Measurements from ENCODE around the gene CCN6. TPM values are rescaled to one million over a fixed set of nuclear protein-coding genes. Genes with fewer than 3 reads are reported as not detected.

Gene CCN6
- total RNA-seq, 1 donor from 2014 or later: not detected

DNA sequence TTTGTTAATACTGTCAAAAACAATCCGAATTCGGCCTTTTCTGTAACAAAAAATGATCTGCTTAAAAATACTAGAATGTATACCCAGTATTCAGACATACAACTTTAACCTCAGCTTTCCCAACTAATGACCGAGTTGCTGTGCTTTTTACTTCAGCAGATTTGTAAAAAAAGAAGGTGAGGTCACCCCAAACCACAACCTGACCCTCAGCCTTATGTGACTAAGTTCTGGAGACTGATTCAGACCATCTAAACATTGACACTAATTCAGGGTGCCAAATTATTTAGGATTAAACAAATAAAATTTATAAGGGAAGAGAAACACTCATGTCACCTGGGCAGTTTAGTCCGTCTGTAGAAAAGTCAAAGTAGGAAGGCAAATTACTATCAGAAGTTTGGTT lies 7.7 kb downstream of the CCN6 start:
- Mint-ChIP-seq H3K4me3 (ENCODE audit: unreplicated experiment) (no peak overlapping the region), H3K27ac (ENCODE audit: unreplicated experiment) (no peak overlapping the region), H3K9me3 (ENCODE audit: unreplicated experiment) (no peaks in the 10 kb centered on the region), H3K27me3 (ENCODE audit: unreplicated experiment) (no peaks in the 10 kb centered on the region), H3K4me1 (ENCODE audit: unreplicated experiment) (no peaks in the 10 kb centered on the region), H3K36me3 (ENCODE audit: unreplicated experiment) (no peaks in the 10 kb centered on the region)
- TF ChIP-seq, protein P1, sequence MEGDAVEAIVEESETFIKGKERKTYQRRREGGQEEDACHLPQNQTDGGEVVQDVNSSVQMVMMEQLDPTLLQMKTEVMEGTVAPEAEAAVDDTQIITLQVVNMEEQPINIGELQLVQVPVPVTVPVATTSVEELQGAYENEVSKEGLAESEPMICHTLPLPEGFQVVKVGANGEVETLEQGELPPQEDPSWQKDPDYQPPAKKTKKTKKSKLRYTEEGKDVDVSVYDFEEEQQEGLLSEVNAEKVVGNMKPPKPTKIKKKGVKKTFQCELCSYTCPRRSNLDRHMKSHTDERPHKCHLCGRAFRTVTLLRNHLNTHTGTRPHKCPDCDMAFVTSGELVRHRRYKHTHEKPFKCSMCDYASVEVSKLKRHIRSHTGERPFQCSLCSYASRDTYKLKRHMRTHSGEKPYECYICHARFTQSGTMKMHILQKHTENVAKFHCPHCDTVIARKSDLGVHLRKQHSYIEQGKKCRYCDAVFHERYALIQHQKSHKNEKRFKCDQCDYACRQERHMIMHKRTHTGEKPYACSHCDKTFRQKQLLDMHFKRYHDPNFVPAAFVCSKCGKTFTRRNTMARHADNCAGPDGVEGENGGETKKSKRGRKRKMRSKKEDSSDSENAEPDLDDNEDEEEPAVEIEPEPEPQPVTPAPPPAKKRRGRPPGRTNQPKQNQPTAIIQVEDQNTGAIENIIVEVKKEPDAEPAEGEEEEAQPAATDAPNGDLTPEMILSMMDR (IDR thresholded peaks at IDR 0.05): no peak
- no peak for DNase-seq (ENCODE audit: extremely low spot score, unreplicated experiment)

DNA sequence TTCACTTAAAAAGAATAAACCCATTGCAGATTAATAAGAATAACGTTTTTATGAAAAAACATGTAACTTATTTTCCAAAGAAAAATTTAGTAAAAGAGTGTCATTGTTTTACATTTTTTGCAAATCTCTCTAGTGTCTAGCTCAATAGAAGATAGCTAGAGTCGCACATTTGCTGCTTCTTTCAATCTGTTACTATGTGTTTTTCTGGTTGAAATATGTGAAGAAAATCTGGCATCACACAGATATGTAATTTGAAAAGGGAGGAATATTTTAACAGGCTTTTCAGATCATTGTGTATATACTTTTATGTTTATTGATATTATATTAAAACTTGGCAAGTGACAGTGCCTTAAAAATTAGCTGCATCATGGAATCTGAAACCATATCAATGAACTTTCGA lies 9.1 kb downstream of the CCN6 start:
- H3K9me3 Mint-ChIP-seq (ENCODE audit: unreplicated experiment): no peaks in the 10 kb centered on the region
- H3K4me3 Mint-ChIP-seq (ENCODE audit: unreplicated experiment): no peak overlapping the region
- H3K36me3 Mint-ChIP-seq (ENCODE audit: unreplicated experiment): no peaks in the 10 kb centered on the region
- DNase-seq (ENCODE audit: extremely low spot score, unreplicated experiment): no peak
- TF ChIP-seq, protein P1 (IDR thresholded peaks at IDR 0.05): no peak
- H3K27ac Mint-ChIP-seq (ENCODE audit: unreplicated experiment): no peak overlapping the region
- H3K27me3 Mint-ChIP-seq (ENCODE audit: unreplicated experiment): no peaks in the 10 kb centered on the region
- H3K4me1 Mint-ChIP-seq (ENCODE audit: unreplicated experiment): no peaks in the 10 kb centered on the region

DNA sequence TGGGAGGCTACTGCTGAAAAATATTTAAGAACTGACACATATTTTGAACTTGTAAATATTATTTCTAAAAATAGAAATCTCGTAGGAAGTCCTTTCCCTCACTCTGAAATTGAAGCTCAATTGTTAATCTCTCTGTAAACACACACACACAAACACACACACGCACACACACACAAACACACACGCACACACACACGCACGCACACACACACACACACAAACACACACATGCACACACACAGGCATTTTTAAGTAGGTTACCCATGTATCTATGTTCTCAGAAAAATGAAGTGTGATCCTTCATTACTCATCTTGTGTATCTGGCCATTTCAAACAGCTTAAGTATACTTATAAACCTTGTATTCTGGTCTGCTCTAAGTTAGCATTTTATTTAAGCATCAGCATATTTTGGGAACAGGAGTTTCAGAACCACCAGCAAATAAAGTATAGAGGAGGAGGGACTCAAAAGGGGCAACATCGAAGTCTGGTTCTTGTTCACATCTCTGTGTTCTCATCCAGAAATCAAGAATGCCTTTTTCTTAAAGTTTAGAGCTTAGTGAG lies 11.6 kb downstream of the CCN6 start:
- H3K27ac Mint-ChIP-seq (ENCODE audit: unreplicated experiment): no peak overlapping the region
- H3K27me3 Mint-ChIP-seq (ENCODE audit: unreplicated experiment): no peaks in the 10 kb centered on the region
- DNase-seq (ENCODE audit: extremely low spot score, unreplicated experiment): no peak
- no peak overlapping the region for H3K4me3 Mint-ChIP-seq (ENCODE audit: unreplicated experiment)
- H3K4me1 Mint-ChIP-seq (ENCODE audit: unreplicated experiment): no peaks in the 10 kb centered on the region
- H3K36me3 Mint-ChIP-seq (ENCODE audit: unreplicated experiment): peaks cover 7% of the 10 kb centered on the region
- no peaks in the 10 kb centered on the region for H3K9me3 Mint-ChIP-seq (ENCODE audit: unreplicated experiment)
- TF ChIP-seq, protein P1 (IDR thresholded peaks at IDR 0.05): no peak

DNA sequence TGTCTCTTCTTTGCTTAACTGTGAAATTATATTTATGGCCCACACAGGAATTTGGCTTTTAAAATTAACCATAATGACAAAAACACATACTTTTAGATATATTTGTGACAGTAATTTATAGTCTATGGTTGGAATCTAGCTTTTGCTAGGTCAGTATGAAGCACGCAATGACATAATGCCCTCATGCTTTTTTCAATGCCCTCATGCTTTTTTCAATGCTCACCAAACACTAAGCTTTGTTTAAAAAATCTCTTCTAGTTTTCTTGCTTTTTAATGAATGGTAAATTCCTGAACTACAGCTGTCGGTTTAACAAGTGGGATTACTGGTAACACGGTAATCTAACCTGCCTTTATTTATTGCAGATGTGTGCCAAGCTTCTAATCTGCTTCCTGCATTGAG lies 12.7 kb downstream of the CCN6 start:
- Mint-ChIP-seq H3K4me3 (ENCODE audit: unreplicated experiment) (no peak overlapping the region), H3K27ac (ENCODE audit: unreplicated experiment) (no peak overlapping the region), H3K36me3 (ENCODE audit: unreplicated experiment) (peaks cover 8% of the 10 kb centered on the region), H3K4me1 (ENCODE audit: unreplicated experiment) (no peaks in the 10 kb centered on the region), H3K9me3 (ENCODE audit: unreplicated experiment) (no peaks in the 10 kb centered on the region), H3K27me3 (ENCODE audit: unreplicated experiment) (no peaks in the 10 kb centered on the region)
- DNase-seq (ENCODE audit: extremely low spot score, unreplicated experiment): no peak
- TF ChIP-seq, protein P1 (IDR thresholded peaks at IDR 0.05): no peak

DNA sequence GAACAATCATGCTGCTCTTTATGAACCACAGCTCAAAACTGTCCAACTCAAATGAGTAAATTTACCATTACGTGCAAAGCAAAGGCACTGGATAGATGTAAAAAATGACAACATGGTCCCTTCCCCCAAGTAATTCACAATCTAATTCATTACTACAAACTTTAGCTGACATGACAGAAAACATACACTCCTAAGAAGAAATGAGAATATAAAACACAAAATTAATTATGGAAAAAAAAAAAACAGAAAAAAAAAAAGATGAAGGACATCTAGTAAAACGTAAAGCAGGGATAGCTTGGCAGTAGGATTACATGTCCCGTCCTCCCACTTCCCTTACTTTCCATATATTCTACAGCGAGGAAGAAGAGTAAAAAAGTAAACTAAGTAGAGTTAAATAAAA lies 27.7 kb downstream of the CCN6 start:
- Mint-ChIP-seq H3K36me3 (ENCODE audit: unreplicated experiment) (peaks cover 37% of the 10 kb centered on the region), H3K4me1 (ENCODE audit: unreplicated experiment) (peaks cover 4% of the 10 kb centered on the region), H3K9me3 (ENCODE audit: unreplicated experiment) (no peaks in the 10 kb centered on the region), H3K27me3 (ENCODE audit: unreplicated experiment) (no peaks in the 10 kb centered on the region), H3K4me3 (ENCODE audit: unreplicated experiment) (no peak overlapping the region), H3K27ac (ENCODE audit: unreplicated experiment) (no peak overlapping the region)
- DNase-seq (ENCODE audit: extremely low spot score, unreplicated experiment): no peak
- TF ChIP-seq, protein P1 (IDR thresholded peaks at IDR 0.05): no peak
